Measurements from ENCODE around the gene PANK4. TPM values are rescaled to one million over a fixed set of nuclear protein-coding genes. Genes with fewer than 3 reads are reported as not detected.
"Not testable (repeated sequence)": the region's sequence is repeated elsewhere in the genome, so short reads cannot be mapped to it uniquely, and the experiment has no call there.

The PANK4 gene
- polyA plus RNA-seq, 1 experiment = 17.1 TPM

GRCh38 chr1:2554621-2555387 is 28.4 kb upstream of the PANK4 start:
- ChIA-PET CTCF (no interaction called here), POLR2A (no interaction called here)
- TF ChIP-seq CTCF (IDR thresholded peaks at IDR 0.05; ENCODE audit: insufficient read depth, low read depth, low read length) = peak; percentile 28
- H3K27me3 ChIP-seq (ENCODE audit: control insufficient read depth, insufficient read depth, low read length) = no peaks in the 10 kb centered on the region
- DNase-seq (ENCODE audit: low read depth) = no peak
- no peak overlapping the region for H3K4me3 ChIP-seq (ENCODE audit: low read depth, low read length)
- H3K36me3 ChIP-seq (ENCODE audit: control insufficient read depth, insufficient read depth, low read length) = no peaks in the 10 kb centered on the region; the same call in 1 of the 2 replicates

- no peak for TF ChIP-seq CTCF (IDR thresholded peaks at IDR 0.05; ENCODE audit: insufficient read depth, low read depth, low read length)
- DNase-seq (ENCODE audit: low read depth) = no peak
- Histone ChIP-seq H3K4me3 (ENCODE audit: low read depth, low read length) (no peak overlapping the region), H3K27me3 (ENCODE audit: control insufficient read depth, insufficient read depth, low read length) (no peaks in the 10 kb centered on the region), H3K36me3 (ENCODE audit: control insufficient read depth, insufficient read depth, low read length) (no peaks in the 10 kb centered on the region)
- POLR2A ChIA-PET = no interaction called here
- CTCF ChIA-PET = no interaction called here
These were observed 27.6 kb upstream of the PANK4 start for GRCh38 chr1:2553871-2554620.

GRCh38 chr1:2553076-2553475 is 26.7 kb upstream of the PANK4 start:
- H3K4me3 ChIP-seq (ENCODE audit: low read depth, low read length); CTCF ChIA-PET; POLR2A ChIA-PET; DNase-seq (ENCODE audit: low read depth); H3K27me3 ChIP-seq (ENCODE audit: control insufficient read depth, insufficient read depth, low read length); H3K36me3 ChIP-seq (ENCODE audit: control insufficient read depth, insufficient read depth, low read length): not testable (repeated sequence)

GRCh38 chr1:2552189-2552588 is 25.8 kb upstream of the PANK4 start:
- POLR2A ChIA-PET = no interaction called here
- TF ChIP-seq CTCF (IDR thresholded peaks at IDR 0.05; ENCODE audit: insufficient read depth, low read depth, low read length) = no peak
- DNase-seq (ENCODE audit: low read depth) = no peak

GRCh38 chr1:2551544-2551943 is 25.1 kb upstream of the PANK4 start:
- H3K36me3 ChIP-seq (ENCODE audit: control insufficient read depth, insufficient read depth, low read length); H3K4me3 ChIP-seq (ENCODE audit: low read depth, low read length); POLR2A ChIA-PET; H3K27me3 ChIP-seq (ENCODE audit: control insufficient read depth, insufficient read depth, low read length); DNase-seq (ENCODE audit: low read depth): not testable (repeated sequence)
- CTCF ChIA-PET = interaction anchor here (1.1 kb wide), 1 partner anchor 137 kb away, joined by 4 read pairs; no protein-coding TSS in a partner anchor

More at GRCh38 chr1:2552189-2552588, 25.8 kb upstream of the PANK4 start:
- Histone ChIP-seq H3K4me3 (ENCODE audit: low read depth, low read length) (no peak overlapping the region), H3K27me3 (ENCODE audit: control insufficient read depth, insufficient read depth, low read length) (no peaks in the 10 kb centered on the region), H3K36me3 (ENCODE audit: control insufficient read depth, insufficient read depth, low read length) (no peaks in the 10 kb centered on the region)
- CTCF ChIA-PET = interaction anchor here (1.1 kb wide), 1 partner anchor 137 kb away, joined by 4 read pairs; no protein-coding TSS in a partner anchor

- H3K36me3 ChIP-seq (ENCODE audit: control insufficient read depth, insufficient read depth, low read length); CTCF ChIA-PET; H3K27me3 ChIP-seq (ENCODE audit: control insufficient read depth, insufficient read depth, low read length); H3K4me3 ChIP-seq (ENCODE audit: low read depth, low read length); DNase-seq (ENCODE audit: low read depth); POLR2A ChIA-PET: not testable (repeated sequence)
These were observed 24.0 kb upstream of the PANK4 start for GRCh38 chr1:2550309-2550861.

- DNase-seq (ENCODE audit: low read depth); H3K27me3 ChIP-seq (ENCODE audit: control insufficient read depth, insufficient read depth, low read length): not testable (repeated sequence)
- CTCF ChIA-PET = interaction anchor here (0.6 to 3.3 kb wide), 3 partner anchors 132 to 647 kb away, joined by 3 to 71 read pairs (median 4); no protein-coding TSS in a partner anchor
These were observed 23.1 kb upstream of the PANK4 start for GRCh38 chr1:2549367-2550029.

More at GRCh38 chr1:2549367-2550029, 23.1 kb upstream of the PANK4 start:
- H3K36me3 ChIP-seq (ENCODE audit: control insufficient read depth, insufficient read depth, low read length); POLR2A ChIA-PET; H3K4me3 ChIP-seq (ENCODE audit: low read depth, low read length): not testable (repeated sequence)

Data from BJ (cell line).